ENCODE results near the gene PPP2R3B.

DNA sequence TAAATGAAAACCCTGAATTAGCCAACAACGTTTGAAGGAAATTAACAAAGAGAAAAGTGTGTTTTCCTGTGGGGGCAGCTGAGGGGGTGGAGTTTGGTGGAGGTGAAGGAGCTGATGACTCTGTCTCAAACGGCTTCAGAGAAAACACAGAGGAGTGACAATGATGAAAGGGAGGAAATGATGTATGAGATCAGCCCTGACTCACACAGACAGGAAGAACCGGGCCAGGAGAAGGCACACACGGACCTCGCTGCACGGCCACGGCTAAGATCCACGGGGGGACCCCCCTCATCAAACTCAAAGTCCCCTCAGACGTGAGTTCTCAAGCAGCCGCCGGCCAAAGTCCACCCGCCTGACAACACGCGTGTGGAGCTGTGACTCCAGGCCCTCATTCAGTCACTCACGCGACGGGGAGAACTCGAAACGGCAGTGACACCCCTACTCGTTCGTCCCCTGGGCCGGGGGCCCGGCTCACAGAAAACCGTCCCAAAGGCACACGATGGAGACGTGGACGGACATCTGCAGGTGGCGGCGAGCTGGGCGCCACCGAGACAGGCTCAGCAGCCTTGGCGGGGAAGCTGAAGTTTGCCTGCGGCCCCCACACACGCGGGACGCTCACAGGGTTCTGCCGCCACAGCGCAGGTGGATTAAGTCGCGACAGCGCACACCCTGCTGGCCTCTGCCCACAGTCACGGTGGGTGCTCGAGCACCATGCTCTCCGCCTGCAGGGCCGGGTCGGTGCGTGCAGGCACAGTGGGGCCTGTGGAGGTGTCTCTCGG is 28.8 kb downstream of the PPP2R3B start:
- TF ChIP-seq, protein P1, sequence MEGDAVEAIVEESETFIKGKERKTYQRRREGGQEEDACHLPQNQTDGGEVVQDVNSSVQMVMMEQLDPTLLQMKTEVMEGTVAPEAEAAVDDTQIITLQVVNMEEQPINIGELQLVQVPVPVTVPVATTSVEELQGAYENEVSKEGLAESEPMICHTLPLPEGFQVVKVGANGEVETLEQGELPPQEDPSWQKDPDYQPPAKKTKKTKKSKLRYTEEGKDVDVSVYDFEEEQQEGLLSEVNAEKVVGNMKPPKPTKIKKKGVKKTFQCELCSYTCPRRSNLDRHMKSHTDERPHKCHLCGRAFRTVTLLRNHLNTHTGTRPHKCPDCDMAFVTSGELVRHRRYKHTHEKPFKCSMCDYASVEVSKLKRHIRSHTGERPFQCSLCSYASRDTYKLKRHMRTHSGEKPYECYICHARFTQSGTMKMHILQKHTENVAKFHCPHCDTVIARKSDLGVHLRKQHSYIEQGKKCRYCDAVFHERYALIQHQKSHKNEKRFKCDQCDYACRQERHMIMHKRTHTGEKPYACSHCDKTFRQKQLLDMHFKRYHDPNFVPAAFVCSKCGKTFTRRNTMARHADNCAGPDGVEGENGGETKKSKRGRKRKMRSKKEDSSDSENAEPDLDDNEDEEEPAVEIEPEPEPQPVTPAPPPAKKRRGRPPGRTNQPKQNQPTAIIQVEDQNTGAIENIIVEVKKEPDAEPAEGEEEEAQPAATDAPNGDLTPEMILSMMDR (IDR thresholded peaks at IDR 0.05): no peak
- no peak for TF ChIP-seq EZH2phosphoT487 (IDR thresholded peaks at IDR 0.05)
